ENCODE data around the gene TRAF3IP1. TPM values are rescaled to one million over a fixed set of nuclear protein-coding genes. Genes with fewer than 3 reads are reported as not detected.

TRAF3IP1 gene
- total and polyA plus RNA-seq, 4 donors, result 4.0 to 9.1 (median 4.6) TPM

DNA sequence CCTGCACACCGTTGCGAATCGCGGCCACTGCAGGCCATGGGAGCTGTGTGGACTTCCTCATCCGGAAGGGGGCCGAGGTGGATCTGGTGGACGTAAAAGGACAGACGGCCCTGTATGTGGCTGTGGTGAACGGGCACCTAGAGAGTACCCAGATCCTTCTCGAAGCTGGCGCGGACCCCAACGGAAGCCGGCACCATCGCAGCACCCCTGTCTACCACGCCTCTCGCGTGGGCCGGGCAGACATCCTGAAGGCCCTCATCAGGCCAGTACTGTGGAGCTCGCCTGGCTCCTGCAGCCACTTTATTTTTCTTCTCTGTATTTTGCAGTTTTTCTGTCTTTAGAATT is 115.4 kb downstream of the TRAF3IP1 start:
- peaks cover 0 to under 1% (median 0%) of the 10 kb centered on the region in 4 donors for H3K9me3 ChIP-seq (ENCODE audit: control insufficient read depth in 4 of 4, low read length in 3 of 4)
- WGBS, result 95% methylated on average over 20 of the region's 20 CpGs
- H3K4me1 ChIP-seq (ENCODE audit: control insufficient read depth in 4 of 4, insufficient read depth in 4 of 4, low read length in 3 of 4), result peaks cover 9 to 17% (median 10%) of the 10 kb centered on the region in 4 donors
- peaks cover 7 to 30% (median 13%) of the 10 kb centered on the region in 4 donors for H3K36me3 ChIP-seq (ENCODE audit: control insufficient read depth in 4 of 4, insufficient read depth in 3 of 4, low read depth in 1 of 4, low read length in 3 of 4)
- no peaks in the 10 kb centered on the region for H3K27me3 ChIP-seq (ENCODE audit: control insufficient read depth in 4 of 4, insufficient read depth in 4 of 4, low read length in 3 of 4)
- no peak for DNase-seq (ENCODE audit: low spot score)
- TF ChIP-seq, protein P1, sequence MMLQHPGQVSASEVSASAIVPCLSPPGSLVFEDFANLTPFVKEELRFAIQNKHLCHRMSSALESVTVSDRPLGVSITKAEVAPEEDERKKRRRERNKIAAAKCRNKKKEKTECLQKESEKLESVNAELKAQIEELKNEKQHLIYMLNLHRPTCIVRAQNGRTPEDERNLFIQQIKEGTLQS (IDR thresholded peaks at IDR 0.05), result no peak
- no peak for TF ChIP-seq JUND (IDR thresholded peaks at IDR 0.05)
- no peak for TF ChIP-seq NR2F2 (IDR thresholded peaks at IDR 0.05)
- TF ChIP-seq RXRA (IDR thresholded peaks at IDR 0.05), result no peak
- TF ChIP-seq, protein P2, sequence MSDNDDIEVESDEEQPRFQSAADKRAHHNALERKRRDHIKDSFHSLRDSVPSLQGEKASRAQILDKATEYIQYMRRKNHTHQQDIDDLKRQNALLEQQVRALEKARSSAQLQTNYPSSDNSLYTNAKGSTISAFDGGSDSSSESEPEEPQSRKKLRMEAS (IDR thresholded peaks at IDR 0.05), result no peak
- TF ChIP-seq, protein P3, sequence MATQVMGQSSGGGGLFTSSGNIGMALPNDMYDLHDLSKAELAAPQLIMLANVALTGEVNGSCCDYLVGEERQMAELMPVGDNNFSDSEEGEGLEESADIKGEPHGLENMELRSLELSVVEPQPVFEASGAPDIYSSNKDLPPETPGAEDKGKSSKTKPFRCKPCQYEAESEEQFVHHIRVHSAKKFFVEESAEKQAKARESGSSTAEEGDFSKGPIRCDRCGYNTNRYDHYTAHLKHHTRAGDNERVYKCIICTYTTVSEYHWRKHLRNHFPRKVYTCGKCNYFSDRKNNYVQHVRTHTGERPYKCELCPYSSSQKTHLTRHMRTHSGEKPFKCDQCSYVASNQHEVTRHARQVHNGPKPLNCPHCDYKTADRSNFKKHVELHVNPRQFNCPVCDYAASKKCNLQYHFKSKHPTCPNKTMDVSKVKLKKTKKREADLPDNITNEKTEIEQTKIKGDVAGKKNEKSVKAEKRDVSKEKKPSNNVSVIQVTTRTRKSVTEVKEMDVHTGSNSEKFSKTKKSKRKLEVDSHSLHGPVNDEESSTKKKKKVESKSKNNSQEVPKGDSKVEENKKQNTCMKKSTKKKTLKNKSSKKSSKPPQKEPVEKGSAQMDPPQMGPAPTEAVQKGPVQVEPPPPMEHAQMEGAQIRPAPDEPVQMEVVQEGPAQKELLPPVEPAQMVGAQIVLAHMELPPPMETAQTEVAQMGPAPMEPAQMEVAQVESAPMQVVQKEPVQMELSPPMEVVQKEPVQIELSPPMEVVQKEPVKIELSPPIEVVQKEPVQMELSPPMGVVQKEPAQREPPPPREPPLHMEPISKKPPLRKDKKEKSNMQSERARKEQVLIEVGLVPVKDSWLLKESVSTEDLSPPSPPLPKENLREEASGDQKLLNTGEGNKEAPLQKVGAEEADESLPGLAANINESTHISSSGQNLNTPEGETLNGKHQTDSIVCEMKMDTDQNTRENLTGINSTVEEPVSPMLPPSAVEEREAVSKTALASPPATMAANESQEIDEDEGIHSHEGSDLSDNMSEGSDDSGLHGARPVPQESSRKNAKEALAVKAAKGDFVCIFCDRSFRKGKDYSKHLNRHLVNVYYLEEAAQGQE (IDR thresholded peaks at IDR 0.05), result no peak
- no peak for TF ChIP-seq FOXA1 (IDR thresholded peaks at IDR 0.05)
- TF ChIP-seq, protein P4, sequence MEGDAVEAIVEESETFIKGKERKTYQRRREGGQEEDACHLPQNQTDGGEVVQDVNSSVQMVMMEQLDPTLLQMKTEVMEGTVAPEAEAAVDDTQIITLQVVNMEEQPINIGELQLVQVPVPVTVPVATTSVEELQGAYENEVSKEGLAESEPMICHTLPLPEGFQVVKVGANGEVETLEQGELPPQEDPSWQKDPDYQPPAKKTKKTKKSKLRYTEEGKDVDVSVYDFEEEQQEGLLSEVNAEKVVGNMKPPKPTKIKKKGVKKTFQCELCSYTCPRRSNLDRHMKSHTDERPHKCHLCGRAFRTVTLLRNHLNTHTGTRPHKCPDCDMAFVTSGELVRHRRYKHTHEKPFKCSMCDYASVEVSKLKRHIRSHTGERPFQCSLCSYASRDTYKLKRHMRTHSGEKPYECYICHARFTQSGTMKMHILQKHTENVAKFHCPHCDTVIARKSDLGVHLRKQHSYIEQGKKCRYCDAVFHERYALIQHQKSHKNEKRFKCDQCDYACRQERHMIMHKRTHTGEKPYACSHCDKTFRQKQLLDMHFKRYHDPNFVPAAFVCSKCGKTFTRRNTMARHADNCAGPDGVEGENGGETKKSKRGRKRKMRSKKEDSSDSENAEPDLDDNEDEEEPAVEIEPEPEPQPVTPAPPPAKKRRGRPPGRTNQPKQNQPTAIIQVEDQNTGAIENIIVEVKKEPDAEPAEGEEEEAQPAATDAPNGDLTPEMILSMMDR (IDR thresholded peaks at IDR 0.05; ENCODE audit: low read depth, low read length, missing input control), result no peak
- TF ChIP-seq TAF1 (conservative IDR thresholded peaks at IDR 0.05), result no peak
- no peak for TF ChIP-seq HNF4G (IDR thresholded peaks at IDR 0.05)
- TF ChIP-seq, protein P5, sequence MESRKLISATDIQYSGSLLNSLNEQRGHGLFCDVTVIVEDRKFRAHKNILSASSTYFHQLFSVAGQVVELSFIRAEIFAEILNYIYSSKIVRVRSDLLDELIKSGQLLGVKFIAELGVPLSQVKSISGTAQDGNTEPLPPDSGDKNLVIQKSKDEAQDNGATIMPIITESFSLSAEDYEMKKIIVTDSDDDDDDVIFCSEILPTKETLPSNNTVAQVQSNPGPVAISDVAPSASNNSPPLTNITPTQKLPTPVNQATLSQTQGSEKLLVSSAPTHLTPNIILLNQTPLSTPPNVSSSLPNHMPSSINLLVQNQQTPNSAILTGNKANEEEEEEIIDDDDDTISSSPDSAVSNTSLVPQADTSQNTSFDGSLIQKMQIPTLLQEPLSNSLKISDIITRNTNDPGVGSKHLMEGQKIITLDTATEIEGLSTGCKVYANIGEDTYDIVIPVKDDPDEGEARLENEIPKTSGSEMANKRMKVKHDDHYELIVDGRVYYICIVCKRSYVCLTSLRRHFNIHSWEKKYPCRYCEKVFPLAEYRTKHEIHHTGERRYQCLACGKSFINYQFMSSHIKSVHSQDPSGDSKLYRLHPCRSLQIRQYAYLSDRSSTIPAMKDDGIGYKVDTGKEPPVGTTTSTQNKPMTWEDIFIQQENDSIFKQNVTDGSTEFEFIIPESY (IDR thresholded peaks at IDR 0.05), result no peak
- TF ChIP-seq SP1 (IDR thresholded peaks at IDR 0.05), result no peak
- no peak for TF ChIP-seq FOXA2 (IDR thresholded peaks at IDR 0.05)
- H3K9ac ChIP-seq (ENCODE audit: low read depth in 1 of 2, low read length in 2 of 2), result no peak overlapping the region
- H3K4me3 ChIP-seq (ENCODE audit: low read depth in 1 of 3, low read length in 3 of 3), result no peak overlapping the region
- H3K27ac ChIP-seq (ENCODE audit: low read depth in 1 of 2, low read length in 2 of 2), result no peak overlapping the region

Measured in liver (tissue), 9 donors.